HCT116 (cell line): ENCODE measurements around the gene RNF215.

Source experiments
- POLR2A ChIP-seq: IDR thresholded peaks from 2 replicates; pipeline ENCODE4 v1.7.0; 2011; ENCODE audit warnings: borderline replicate concordance; ENCODE audit not compliant: insufficient read depth, insufficient read length; ENCODE audit errors: extremely low read depth
- RAD21 ChIP-seq: IDR thresholded peaks from 2 replicates; pipeline ENCODE4 v1.6.1; 2012; ENCODE audit warnings: low read depth, mild to moderate bottlenecking

GRCh38 chr22:30371321-30371720 lies 15.9 kb downstream of the RNF215 start:
- TF ChIP-seq RAD21 (no peak), POLR2A (no peak)
